Right renal pelvis (tissue), 4 donors: ENCODE data around the gene LNPEP. TPM values are rescaled to one million over a fixed set of nuclear protein-coding genes. Genes with fewer than 3 reads are reported as not detected.

ENCODE experiments used
- DNase-seq, 4 donors: peaks; one replicate each; pipeline ENCODE4 v3.0.0-alpha.2; 2013; ENCODE audit warnings: low read depth in 4 of 4, low spot score in 3 of 4, missing footprints in 1 of 4
- polyA plus RNA-seq, 4 donors: library from polyadenylated mRNA; unstranded; fragments of 120-200 nt; gene quantifications; one replicate each; pipeline ENCODE4 v1.2.1, GENCODE V29; 2013; ENCODE audit not compliant: insufficient read length in 4 of 4

LNPEP gene
- 10 to 100 TPM; 24.3 to 28.7 (median 26.3) TPM for polyA plus RNA-seq

DNA sequence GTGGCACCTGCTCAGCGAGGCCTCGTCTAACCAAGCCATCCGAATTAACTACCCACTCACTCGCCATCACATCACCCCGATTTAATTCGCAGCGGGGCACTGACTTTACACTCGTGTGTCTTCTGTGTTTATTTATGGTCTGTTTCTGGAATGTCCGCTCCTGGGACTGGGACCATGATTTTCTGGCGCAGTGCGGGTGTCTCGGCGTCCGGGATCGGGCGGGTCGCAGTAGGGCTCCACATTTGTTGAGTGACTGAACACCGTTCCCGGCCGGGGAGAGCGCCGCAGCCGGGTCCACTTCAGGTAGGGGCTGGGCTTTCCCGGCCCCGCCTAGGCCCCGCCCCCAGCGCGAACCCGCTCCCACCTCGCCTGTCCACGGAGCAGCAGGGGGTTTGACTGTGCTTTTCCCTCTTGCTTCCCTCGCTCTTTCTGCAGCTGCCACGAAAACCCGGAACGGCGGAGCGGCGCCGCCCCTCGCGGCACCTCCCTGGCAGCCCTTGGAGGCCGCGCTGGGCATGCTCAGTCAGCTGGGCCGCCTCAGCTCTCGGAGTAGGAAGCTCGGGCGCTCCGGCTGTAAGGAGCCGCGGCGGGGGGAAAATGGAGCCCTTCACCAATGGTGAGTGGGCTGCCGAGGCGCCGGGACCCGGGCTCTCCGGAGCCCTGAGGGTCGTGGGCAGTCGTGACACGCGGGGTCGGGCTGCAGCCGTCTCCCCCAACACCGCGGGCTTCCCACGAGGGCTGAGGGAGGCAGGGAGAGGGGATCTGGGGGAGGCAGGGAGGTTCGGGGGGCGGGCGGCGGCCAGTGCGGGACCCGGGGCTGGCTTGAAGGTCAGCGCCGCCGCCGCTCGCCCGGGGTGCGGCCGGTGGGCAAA is at the start of gene LNPEP:
Gene LNPEP, plus strand, starts transcription at position 522 of the 872 bp plus-strand sequence. Its CDS starts 76 bp downstream, at position 598.
- peak; percentile 81 to 89 (median 88) for DNase-seq

GRCh38 chr5:96893342-96893741 is 42.5 kb upstream of the LNPEP start:
- DNase-seq: no peak

DNA sequence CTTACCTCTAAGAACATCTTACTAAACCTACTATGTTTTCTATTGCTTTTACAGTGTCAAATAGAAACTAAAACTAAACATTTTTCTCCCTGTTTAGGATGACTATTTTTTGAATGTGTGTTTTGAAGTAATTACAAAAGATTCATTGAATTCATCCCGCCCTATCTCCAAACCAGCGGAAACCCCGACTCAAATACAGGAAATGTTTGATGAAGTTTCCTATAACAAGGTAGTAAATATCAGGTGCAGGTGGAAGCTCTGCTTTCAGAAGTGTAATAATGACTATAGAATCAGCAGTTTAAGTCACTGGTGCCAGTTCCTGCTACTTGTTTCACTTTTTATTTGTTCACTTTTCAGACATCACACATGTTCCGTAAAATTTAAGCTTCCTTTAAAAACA is 39.6 kb upstream of the LNPEP start:
- DNase-seq: no peak

- no peak for DNase-seq
These were observed 39.1 kb upstream of the LNPEP start for GRCh38 chr5:96896806-96897205.

DNA sequence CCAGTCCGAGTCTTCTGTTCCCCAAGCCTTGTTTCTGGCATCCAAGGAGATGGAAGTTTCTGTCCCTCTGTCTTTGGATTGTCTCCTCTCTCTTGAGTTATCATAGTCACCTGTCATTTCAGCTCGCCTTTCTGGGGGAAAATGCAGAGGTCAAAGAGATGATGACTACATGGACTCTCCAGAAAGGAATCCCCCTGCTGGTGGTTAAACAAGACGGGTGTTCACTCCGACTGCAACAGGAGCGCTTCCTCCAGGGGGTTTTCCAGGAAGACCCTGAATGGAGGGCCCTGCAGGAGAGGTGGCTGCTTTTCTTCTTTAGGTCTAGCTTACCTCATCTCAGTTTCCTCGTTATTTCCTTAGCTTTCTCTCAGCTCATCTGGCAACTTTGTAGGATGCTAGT is 34.5 kb upstream of the LNPEP start:
- DNase-seq: no peak

DNA sequence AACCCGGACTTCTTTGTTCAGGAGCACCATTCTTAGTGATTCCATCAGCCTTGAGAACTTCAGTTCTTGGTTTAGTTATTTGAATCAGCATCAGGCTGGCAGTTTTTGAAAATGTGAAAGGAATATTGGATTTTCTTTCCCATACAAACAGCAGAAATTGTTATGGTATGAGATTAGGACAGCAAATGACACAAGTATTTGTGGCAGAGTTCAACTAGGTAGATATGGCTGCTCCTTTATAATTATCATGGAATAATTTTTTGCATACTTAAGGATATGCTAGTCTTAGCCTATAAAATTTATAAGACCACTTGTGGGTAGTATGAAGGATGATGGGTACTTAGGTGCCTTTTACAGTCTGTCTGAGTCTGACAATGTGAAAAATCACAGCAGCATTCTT is 34.0 kb upstream of the LNPEP start:
- DNase-seq: no peak

- DNase-seq: no peak
These were observed 33.0 kb upstream of the LNPEP start for GRCh38 chr5:96902876-96903275.

DNA sequence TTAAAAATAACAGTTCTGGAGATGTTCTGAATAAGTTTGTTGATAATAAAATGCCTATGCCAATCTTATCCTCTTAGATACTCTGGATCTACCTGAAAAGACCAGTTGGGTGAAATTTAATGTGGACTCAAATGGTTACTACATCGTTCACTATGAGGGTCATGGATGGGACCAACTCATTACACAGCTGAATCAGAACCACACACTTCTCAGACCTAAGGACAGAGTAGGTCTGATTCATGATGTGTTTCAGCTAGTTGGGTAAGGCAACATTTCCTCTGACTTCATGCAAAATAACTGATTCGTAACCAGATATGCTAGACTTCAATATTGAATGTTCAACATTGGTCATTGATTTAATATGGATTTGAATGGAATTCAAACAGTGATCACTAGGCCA is 32.6 kb upstream of the LNPEP start:
- no peak for DNase-seq

- no peak for DNase-seq
These were observed 31.6 kb upstream of the LNPEP start for GRCh38 chr5:96904054-96904931.

DNA sequence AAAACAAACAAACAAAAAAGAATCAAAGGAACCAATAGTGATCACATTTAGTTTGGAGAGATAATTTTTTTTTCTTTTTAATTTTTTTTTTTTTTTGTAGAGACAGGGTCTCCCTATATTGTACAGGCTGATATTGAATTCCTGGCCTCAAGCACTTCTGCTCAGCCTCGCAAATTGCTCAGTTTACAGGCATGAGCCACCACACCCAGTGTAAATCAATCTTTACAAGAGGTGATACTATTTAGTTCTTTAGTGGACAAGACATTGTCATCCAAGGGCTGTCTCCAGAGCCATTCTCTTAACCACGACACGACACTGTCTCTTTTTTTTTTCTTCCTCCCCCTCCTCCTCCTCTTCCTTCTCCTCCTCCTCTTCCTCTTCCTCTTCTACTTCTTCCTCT is 30.0 kb upstream of the LNPEP start:
- DNase-seq: no peak

DNA sequence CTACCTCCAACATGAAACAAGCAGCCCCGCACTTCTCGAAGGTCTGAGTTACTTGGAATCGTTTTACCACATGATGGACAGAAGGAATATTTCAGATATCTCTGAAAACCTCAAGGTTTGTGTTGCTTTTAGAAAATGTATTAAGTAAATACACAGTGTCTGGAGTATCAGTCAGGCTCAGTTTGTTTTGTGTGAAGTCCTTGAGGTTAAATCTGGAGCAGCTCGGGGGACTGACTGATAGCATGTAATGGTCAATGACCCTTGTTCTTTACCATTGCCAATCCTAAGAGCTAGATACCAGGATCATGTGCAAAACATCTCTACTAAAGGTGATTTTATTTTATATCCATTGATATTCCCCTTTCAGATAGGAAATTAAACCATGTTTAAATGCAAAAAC is 26.9 kb upstream of the LNPEP start:
- DNase-seq: no peak

GRCh38 chr5:96909435-96909834 is 26.4 kb upstream of the LNPEP start:
- no peak for DNase-seq

- DNase-seq: no peak
These were observed 24.7 kb upstream of the LNPEP start for GRCh38 chr5:96911139-96911538.

DNA sequence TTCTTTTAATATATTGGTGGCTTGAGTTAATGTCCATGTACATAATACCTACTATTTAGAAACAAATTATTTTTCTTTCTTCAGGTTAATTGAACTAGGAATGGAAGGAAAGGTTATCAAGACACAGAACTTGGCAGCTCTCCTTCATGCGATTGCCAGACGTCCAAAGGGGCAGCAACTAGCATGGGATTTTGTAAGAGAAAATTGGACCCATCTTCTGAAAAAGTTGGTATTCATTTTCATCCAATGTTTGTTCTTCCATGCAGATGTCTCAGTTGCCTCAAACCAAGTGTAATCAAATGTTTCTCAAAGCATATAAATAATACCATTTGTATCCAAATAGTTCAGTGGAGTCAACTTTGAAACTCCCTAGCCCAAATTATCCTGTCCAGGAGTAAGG is 22.6 kb upstream of the LNPEP start:
- no peak for DNase-seq

GRCh38 chr5:96919754-96920197 is 16.1 kb upstream of the LNPEP start:
- DNase-seq: no peak

DNA sequence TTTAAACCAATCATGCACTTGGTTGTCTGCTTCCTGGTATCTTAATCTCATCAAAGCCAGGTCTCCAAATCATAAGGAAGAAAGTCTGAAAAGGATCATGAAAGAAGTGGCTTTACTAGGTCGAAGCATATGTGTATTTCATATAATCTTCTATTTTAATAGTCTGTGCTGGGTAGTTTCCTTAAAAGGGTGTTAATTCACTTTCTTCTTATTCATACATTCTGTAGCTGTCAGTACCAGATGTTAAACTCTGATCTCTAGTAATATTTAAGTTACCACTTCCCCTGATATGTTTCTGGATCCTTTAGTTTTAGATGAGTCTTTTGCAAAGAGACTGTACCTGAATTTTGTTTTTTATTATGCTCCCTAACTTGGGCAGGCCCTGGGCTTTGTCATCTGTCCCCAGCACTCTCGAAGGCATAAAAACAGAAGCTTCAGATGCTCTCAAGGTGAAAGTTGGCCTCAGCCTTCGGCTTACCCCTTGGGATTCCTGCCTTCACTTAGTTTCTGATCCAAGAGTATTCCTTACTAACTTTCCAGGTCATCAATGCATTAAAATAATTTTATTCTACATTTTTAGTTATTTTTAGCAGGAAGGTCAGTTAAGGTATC is 15.0 kb upstream of the LNPEP start:
- DNase-seq: no peak

DNA sequence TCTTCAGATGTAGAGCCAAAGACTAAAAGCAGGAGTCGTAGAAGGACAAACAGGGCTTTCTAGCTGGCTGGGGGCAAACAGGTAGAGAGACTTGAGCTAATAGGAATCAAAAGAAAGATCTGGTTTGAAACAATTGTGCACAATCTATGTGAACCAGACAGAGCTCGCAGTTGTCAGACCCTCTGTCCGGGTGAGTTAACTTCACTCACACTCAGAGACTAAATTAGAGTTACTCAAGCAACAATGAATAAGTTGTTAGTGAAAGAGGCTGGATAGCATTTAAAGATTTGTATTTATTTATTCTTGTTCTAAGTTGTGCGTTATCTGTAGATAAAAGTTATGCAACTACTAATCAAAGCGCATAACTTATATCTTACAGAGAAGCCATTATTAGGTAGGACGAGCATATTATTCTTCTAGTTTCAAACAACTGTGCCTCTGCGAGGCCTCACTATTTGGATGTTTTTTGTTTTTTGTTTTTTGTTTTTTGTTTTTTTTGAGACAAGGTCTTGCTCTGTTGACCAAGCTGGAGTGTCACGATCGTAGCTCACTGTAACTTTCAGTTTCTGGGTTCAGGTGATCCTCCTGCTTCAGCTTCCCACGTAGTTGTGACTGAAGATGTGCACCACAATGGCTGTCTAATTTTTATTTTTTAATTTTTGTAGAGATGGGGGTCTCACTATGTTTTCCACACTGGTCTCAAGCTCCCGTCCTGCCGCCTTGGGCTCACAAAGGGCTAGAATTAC is 13.2 kb upstream of the LNPEP start:
- no peak for DNase-seq

DNA sequence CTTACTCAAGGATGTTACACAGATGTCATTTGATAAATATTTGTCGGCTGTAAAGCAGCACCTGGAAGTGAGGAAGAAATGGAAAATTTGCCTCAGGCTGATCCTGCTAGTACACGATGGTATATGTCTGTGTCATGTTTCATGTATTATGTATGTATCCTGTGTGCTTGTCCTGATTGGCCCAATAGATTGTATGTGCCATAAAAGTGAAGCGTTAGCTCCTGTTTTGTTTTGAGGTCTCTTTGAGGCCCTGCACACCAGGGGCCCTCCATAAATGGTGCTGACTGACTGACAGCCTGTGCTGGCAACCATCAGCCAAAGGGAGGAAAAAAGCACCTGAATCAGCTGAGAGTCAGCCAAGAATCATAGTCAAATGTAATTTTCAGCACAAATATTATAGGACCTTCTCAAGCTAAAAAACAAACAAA is 11.8 kb upstream of the LNPEP start:
- DNase-seq: no peak

- no peak for DNase-seq
These were observed 9.6 kb upstream of the LNPEP start for GRCh38 chr5:96926276-96926675.

DNA sequence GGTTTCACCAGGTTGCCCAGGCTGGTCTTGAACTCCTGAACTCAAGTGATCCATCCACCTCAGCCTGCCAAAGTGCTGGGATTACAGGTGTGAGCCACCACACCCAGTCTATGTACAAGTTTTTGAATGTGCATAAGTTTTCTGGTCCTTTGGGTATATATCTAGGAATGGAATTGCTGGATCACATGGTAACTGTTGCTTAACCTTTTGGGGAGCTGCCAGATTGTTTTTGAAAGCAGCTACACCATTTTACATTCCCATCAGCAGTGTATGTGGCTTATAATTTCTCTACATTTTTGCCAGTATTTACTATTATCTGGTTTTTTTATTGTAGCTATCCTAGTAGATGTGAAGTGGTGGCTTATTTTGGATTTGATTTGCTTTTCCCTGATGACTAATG is 8.9 kb upstream of the LNPEP start:
- no peak for DNase-seq
